Pancreas (tissue), 10 donors: ENCODE measurements around the gene CDH24. TPM values are rescaled to one million over a fixed set of nuclear protein-coding genes. Genes with fewer than 3 reads are reported as not detected.
A peak's percentile ranks its signal among the peaks of the same experiment; 100 is the strongest.

ENCODE experiments used
- ATAC-seq, 4 donors: fragments of 200-7000 bp; cut with Tn5 transposase; one replicate each; pipeline versions ENCODE4 v1.8.0 to v1.9.1; 2020; ENCODE audit warnings: mild to moderate bottlenecking in 4 of 4, moderate library complexity in 4 of 4
- DNase-seq, 6 donors: peaks; one replicate each; pipeline ENCODE4 v3.0.0-alpha.2; 2020
- FAIRE-seq: peaks from 2 replicates; lab custom pipeline; 2012; peaks lifted over from hg19 to GRCh38; lab: Jason Lieb, UNC
- H3K27ac ChIP-seq, 4 donors: fragments of 200-600 bp; sonication (generic); 1 replicate in 3 of 4; 2 replicates in 1 of 4; pipeline versions ENCODE4 v1.5.0 to v1.8.0; 2020
- H3K27me3 ChIP-seq, 4 donors: fragments of 200-600 bp; one replicate each; pipeline ENCODE4 v1.8.0; 2021
- H3K36me3 ChIP-seq, 3 donors: fragments of 200-600 bp; sonication (generic) in 1 of 3; one replicate each; pipeline versions ENCODE4 v1.5.0 to v1.8.0; 2020 to 2021
- H3K4me1 ChIP-seq, 3 donors: fragments of 200-600 bp; one replicate each; pipeline ENCODE4 v1.8.0; 2021
- H3K4me3 ChIP-seq, 4 donors: fragments of 200-600 bp; sonication (generic) in 2 of 4; one replicate each; pipeline versions ENCODE4 v1.5.0 to v1.8.0; 2020 to 2021
- H3K9me3 ChIP-seq, 4 donors: fragments of 200-600 bp; one replicate each; pipeline ENCODE4 v1.8.0; 2021
- WGBS, 2 donors: extraction: QIAGEN DNeasy Blood & Tissue Kit; methylation state at CpG; one replicate each; pipeline ENCODE4 v1.1.7; 2013; 5-methylcytosine and 5-hydroxymethylcytosine counted together
- intact Hi-C, 3 donors: fragments of 100-400 bp; cut with DNase I; formaldehyde crosslinking; loops; one replicate each; pipeline versions ENCODE4 v1.11.1 to v1.14.2; 2022
- polyA plus RNA-seq, 2 donors: library from polyadenylated mRNA; stranded (reverse); fragments of 200-250 nt; gene quantifications; one replicate each; pipeline ENCODE4 v1.2.3, GENCODE V29; 2013
- total RNA-seq, 6 donors: library from RNA; stranded (reverse); fragmentation: NEBNext Ultra II Directional in 4 of 6; extraction: Animal tissue kit (Norgen Biotek cat#: 25700) in 4 of 6; gene quantifications; one replicate each; pipeline versions ENCODE4 v1.2.1 to v1.2.4, GENCODE V29; 2021 to 2023
- TF ChIP-seq, protein P1 (sequence below), 4 donors: fragments of 200-600 bp; sonication (generic) in 3 of 4; IDR thresholded peaks; one replicate each; pipeline versions ENCODE4 v1.5.0 to v1.8.0; 2021; ENCODE audit warnings: antibody characterized with exemption in 4 of 4
- donor health status: healthy with polysubstance abuse.
- donor health status: DM: no; HTN: no; CAD: no; lungs with moderate emphysema.
- donor health status: DM: no; HTN: no; CAD: no.
- donor health status: control.
- donor health status: control.
- donor health status: Bipolar disorder and iron deficiency.
- donor health status: DM: yes; HTN: yes; CAD: no.
- donor health status: DM: no; HTN: no; CAD: no.
- donor health status: DM: no; HTN: no; CAD: no.
- donor health status: DM: yes; HTN: yes; CAD: no.

The CDH24 gene
- total and polyA plus RNA-seq, 8 donors = 0.91 to 11.8 (median 1.6) TPM

DNA sequence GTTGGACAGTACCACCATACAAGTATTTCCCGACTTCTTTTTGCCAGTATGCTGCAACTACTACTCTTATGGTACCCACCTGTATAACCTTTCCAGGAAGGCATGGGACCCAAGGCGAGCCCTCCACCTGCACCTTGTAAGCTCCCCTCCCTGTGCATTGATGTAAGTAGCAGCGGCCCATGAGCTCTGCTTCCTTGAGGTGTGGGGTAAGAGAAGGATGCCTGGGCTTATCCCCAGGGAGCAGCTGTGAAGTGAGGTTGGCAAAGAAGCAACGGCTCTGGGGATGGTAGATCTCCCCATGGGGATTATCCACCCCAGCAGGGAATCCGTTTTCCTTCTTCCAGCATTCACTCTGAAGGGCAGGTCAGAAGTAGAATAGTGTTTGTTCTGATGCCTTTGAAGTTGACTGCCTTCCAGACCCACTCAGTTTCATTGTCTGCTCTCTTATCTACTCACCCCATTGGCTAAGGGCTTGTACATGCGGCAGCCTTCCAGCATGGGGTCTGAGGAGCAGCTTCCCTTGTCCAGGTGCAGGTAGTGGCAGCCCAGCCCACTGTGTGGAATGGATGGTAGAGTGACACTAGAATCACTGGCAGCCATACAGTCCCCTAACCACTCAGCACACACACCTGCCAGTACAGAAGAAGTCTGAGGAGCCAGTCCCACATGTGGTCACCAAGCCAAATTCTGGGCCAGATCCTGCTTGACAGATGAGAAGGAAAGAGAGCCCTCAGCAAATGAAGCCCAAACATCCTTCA, 44.1 kb upstream of the CDH24 start:
- no peak for ATAC-seq
- Histone ChIP-seq H3K27me3 (no peaks in the 10 kb centered on the region), H3K27ac (no peak overlapping the region), H3K36me3 (peaks cover 0 to 13% (median 0%) of the 10 kb centered on the region in 3 donors), H3K4me1 (peaks cover 8 to 17% (median 12%) of the 10 kb centered on the region in 3 donors), H3K4me3 (no peak overlapping the region), H3K9me3 (no peaks in the 10 kb centered on the region)
- intact Hi-C loops = no loop called here
- TF ChIP-seq, protein P1, sequence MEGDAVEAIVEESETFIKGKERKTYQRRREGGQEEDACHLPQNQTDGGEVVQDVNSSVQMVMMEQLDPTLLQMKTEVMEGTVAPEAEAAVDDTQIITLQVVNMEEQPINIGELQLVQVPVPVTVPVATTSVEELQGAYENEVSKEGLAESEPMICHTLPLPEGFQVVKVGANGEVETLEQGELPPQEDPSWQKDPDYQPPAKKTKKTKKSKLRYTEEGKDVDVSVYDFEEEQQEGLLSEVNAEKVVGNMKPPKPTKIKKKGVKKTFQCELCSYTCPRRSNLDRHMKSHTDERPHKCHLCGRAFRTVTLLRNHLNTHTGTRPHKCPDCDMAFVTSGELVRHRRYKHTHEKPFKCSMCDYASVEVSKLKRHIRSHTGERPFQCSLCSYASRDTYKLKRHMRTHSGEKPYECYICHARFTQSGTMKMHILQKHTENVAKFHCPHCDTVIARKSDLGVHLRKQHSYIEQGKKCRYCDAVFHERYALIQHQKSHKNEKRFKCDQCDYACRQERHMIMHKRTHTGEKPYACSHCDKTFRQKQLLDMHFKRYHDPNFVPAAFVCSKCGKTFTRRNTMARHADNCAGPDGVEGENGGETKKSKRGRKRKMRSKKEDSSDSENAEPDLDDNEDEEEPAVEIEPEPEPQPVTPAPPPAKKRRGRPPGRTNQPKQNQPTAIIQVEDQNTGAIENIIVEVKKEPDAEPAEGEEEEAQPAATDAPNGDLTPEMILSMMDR (IDR thresholded peaks at IDR 0.05) = no peak
- no peak for FAIRE-seq
- WGBS, 2 donors = 77 to 81% methylated on average over 6 of the region's 6 CpGs
- peak in 1 of 6 donors; percentile 10 for DNase-seq

DNA sequence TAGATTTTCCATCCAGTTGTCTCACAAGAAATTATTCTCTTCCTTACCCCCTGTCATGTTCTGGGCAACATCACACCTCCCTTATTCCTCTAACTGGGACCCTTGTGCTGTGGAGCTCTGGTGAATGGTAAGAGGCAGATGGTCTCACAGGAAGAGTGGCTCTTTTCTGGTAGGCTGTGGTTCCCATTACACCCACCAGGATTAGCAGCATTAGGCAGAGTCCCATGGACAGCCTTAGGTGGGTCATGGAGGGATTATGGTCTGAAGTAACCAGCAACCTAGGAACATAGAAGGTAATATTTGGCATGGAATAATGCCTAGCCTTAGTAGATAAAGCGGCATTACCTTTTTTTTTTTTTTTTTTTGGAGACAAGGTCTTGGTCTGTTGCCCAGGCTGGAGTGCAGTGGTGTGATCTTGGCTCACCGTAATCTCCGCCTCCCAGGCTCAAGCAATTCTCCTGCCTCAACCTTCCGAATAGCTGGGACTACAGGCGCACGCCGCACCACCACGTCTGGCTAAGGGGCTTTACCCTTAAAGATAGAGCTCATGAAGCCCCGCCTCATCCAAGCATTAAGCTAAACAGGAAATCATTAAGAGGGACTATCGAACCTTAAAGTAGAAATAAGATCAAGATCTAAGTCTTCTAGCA, 42.0 kb upstream of the CDH24 start:
- Histone ChIP-seq H3K9me3 (no peaks in the 10 kb centered on the region), H3K36me3 (peaks cover 0 to 13% (median 0%) of the 10 kb centered on the region in 3 donors), H3K27me3 (no peaks in the 10 kb centered on the region), H3K4me1 (peaks cover 9 to 17% (median 12%) of the 10 kb centered on the region in 3 donors), H3K4me3 (no peak overlapping the region), H3K27ac (no peak overlapping the region)
- WGBS, 2 donors = 31 to 41% methylated on average over 10 of the region's 10 CpGs
- ATAC-seq = no peak
- DNase-seq = peak in 2 of 6 donors; percentile 42 to 44
- TF ChIP-seq, protein P1 (IDR thresholded peaks at IDR 0.05) = no peak
- FAIRE-seq = no peak
- intact Hi-C loops = no loop called here

GRCh38 chr14:23097786-23098185, 40.5 kb upstream of the CDH24 start:
- TF ChIP-seq, protein P1 (IDR thresholded peaks at IDR 0.05) = no peak
- Histone ChIP-seq H3K4me3 (no peak overlapping the region), H3K27ac (no peak overlapping the region), H3K4me1 (peaks cover 9 to 27% (median 23%) of the 10 kb centered on the region in 3 donors), H3K36me3 (peaks cover 0 to 13% (median 0%) of the 10 kb centered on the region in 3 donors), H3K9me3 (no peaks in the 10 kb centered on the region), H3K27me3 (no peaks in the 10 kb centered on the region)
- FAIRE-seq (no peak), DNase-seq (peak in 1 of 6 donors; percentile 6), ATAC-seq (no peak)
- WGBS, 2 donors = 72 to 81% methylated on average over 7 of the region's 7 CpGs
- intact Hi-C loops = no loop called here

DNA sequence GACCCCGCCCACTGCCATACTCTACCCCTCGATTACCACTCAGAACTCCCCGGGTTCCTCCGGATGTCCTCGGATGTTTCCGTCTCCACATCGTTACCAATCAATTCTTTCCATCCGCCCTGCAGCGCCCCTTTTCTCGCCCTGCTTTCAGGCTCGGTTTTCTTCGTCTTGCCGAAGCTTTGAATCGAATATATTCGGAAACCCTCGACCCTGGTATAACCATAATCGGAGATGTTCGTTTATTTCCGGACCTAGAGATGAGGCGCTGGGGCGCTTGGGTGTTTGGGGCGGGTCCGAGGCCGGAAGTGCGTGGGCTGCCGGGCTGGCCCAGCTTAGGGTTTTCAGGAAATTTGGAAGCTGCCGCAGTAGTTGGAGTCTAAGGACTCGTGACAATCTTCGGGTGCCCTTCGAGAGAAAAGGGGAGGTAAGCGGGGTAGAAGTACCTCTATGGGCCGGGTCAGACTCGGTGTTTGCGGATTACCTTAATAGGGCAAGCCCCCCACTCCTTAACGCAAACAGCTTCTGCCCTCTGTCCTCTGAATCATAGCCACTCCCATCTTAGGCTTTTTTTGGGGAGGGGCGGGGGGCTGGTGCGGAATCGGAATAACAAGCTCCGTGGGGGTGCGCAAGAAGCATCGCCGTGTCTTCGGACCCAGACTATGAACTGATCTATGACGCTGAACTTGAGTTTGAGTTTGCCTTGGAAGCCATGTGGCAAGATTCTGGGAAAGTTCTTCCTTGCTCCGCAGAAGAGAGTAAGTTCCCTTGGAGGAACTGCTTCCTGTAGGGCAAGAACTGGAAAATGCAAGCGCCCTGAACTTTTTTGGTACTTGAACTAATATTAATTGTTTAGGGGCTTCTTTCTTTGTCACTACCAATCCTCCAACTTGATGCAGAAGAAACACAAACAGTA, 38.1 kb upstream of the CDH24 start, which contains the start of gene C14orf119:
Gene C14orf119, plus strand, starts transcription at position 310 of the 913 bp plus-strand sequence. CDS start 2,154 bp downstream, outside the sequence.
- DNase-seq = peak in 5 of 6 donors; percentile 86 to 100 (median 99)
- Histone ChIP-seq H3K27ac (peak within 1 kb of the TSS; percentile 82 to 97 (median 92)), H3K4me3 (peak within 1 kb of the TSS; percentile 60 to 84 (median 79)), H3K36me3 (peaks cover 0 to 24% (median 6%) of the 10 kb centered on the region in 3 donors), H3K27me3 (no peaks in the 10 kb centered on the region), H3K4me1 (peaks cover 9 to 27% (median 26%) of the 10 kb centered on the region in 3 donors), H3K9me3 (no peaks in the 10 kb centered on the region)
- peak; percentile 98 for FAIRE-seq
- ATAC-seq = peak; percentile 89 to 95 (median 90)
- intact Hi-C loops = no loop called here
- TF ChIP-seq, protein P1 (IDR thresholded peaks at IDR 0.05) = no peak
- WGBS, 2 donors = 0% methylated on average over 46 of the region's 46 CpGs
